Progenitor cell of endocrine pancreas (in vitro differentiated cells): Measurements from ENCODE around the gene CA10. TPM values are rescaled to one million over a fixed set of nuclear protein-coding genes. Genes with fewer than 3 reads are reported as not detected.

Experiments
- DNase-seq: peaks from one replicate; pipeline ENCODE4 v3.0.0; 2021; ENCODE audit warnings: low spot score; ENCODE audit not compliant: unreplicated experiment
- H3K27ac Mint-ChIP-seq: 2 replicates; pipeline ENCODE4 v1.8.0; 2021; ENCODE audit warnings: mild to moderate bottlenecking, moderate library complexity, mixed read lengths
- H3K27me3 Mint-ChIP-seq: 2 replicates; pipeline ENCODE4 v1.8.0; 2021; ENCODE audit warnings: mixed read lengths
- H3K36me3 Mint-ChIP-seq: 2 replicates; pipeline ENCODE4 v1.8.0; 2022; ENCODE audit warnings: mixed read lengths; ENCODE audit not compliant: insufficient read depth
- H3K4me1 Mint-ChIP-seq: 2 replicates; pipeline ENCODE4 v1.8.0; 2021; ENCODE audit warnings: low read depth, mixed read lengths
- H3K4me3 Mint-ChIP-seq: 2 replicates; pipeline ENCODE4 v1.8.0; 2021; ENCODE audit warnings: low read depth, mild to moderate bottlenecking, moderate library complexity, mixed read lengths
- H3K9me3 Mint-ChIP-seq: 2 replicates; pipeline ENCODE4 v1.8.0; 2021; ENCODE audit warnings: low read depth, mixed read lengths
- total RNA-seq: library from RNA; stranded (reverse); gene quantifications from 2 replicates; pipeline ENCODE4 v1.2.1, GENCODE V29; 2021
- TF ChIP-seq, protein P1 (sequence below): fragments of 200-600 bp; sonication (generic); IDR thresholded peaks from one replicate; pipeline ENCODE4 v1.5.0; 2021; ENCODE audit warnings: antibody characterized with exemption, mild to moderate bottlenecking; ENCODE audit not compliant: unreplicated experiment

Gene CA10
- total RNA-seq, 1 donor from 2014 or later, result 0.53 TPM

DNA sequence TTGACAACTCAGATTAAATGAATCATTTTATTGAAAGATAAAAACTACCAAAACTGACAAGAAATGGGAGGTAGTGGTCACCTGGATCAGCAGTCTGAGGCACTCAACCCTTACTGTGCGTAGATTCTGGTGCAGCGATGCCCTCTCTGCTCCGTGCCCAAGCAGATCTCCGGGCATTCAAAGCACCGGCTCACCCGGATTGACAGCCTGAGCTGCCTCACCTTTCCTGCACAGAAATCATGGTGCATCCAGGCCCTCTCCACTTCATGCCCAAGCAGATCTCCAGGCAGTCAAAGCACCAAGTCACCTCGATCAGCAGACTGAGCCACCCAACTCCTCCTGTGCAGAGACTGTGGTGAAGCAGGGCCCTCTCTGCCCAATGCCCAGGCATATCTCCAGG lies 196.8 kb downstream of the CA10 start:
- TF ChIP-seq, protein P1, sequence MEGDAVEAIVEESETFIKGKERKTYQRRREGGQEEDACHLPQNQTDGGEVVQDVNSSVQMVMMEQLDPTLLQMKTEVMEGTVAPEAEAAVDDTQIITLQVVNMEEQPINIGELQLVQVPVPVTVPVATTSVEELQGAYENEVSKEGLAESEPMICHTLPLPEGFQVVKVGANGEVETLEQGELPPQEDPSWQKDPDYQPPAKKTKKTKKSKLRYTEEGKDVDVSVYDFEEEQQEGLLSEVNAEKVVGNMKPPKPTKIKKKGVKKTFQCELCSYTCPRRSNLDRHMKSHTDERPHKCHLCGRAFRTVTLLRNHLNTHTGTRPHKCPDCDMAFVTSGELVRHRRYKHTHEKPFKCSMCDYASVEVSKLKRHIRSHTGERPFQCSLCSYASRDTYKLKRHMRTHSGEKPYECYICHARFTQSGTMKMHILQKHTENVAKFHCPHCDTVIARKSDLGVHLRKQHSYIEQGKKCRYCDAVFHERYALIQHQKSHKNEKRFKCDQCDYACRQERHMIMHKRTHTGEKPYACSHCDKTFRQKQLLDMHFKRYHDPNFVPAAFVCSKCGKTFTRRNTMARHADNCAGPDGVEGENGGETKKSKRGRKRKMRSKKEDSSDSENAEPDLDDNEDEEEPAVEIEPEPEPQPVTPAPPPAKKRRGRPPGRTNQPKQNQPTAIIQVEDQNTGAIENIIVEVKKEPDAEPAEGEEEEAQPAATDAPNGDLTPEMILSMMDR, result no peak
- Mint-ChIP-seq H3K4me1 (peaks cover 5% of the 10 kb centered on the region), H3K9me3 (peaks cover 46% of the 10 kb centered on the region), H3K36me3 (peaks cover 6% of the 10 kb centered on the region), H3K27ac (no peak overlapping the region), H3K4me3 (no peak overlapping the region), H3K27me3 (no peaks in the 10 kb centered on the region)
- DNase-seq, result no peak

DNA sequence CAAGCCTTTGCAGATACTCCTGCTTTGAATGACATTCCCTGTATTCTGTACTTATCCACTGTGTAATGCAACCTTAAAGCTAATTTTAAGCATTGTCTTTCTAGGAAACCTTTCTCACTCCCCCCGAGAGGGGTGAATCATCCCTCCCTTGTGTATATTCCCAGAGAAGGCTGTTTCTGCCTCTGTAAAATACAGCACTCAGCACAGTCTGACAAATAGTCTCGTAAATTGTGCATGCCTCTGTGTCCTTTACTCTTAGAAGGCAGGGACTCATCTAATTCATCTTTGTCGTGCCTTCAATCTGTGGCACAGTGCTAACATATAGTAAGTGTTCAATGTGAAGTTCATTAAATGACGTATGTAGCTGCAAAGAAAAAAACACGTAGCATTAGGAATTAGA lies 200.7 kb downstream of the CA10 start:
- DNase-seq, result no peak
- Mint-ChIP-seq H3K4me1 (peaks cover 3% of the 10 kb centered on the region), H3K36me3 (no peaks in the 10 kb centered on the region), H3K27ac (no peak overlapping the region), H3K9me3 (peaks cover 15% of the 10 kb centered on the region), H3K27me3 (no peaks in the 10 kb centered on the region), H3K4me3 (no peak overlapping the region)
- TF ChIP-seq, protein P1, result no peak

DNA sequence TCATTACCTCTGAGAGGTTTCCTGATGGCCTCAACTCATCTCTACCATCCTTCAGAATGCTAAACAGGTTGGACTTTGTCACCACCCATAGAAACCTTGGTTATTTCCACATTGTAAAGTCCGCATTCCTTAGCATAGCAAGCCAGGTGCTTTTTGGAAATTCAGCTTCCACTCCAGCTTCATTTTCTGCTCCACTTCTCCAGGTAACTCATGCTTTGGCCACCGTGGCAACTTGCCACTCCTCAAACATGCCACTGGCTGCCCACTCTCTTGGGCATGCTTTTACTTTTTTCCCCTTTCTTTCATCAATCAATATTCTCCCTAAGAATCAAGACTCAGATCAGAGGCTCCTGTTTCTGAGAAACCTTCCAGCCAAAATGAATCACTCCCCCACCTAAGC lies 203.3 kb downstream of the CA10 start:
- peaks cover 3% of the 10 kb centered on the region for H3K4me1 Mint-ChIP-seq
- no peaks in the 10 kb centered on the region for H3K9me3 Mint-ChIP-seq

DNA sequence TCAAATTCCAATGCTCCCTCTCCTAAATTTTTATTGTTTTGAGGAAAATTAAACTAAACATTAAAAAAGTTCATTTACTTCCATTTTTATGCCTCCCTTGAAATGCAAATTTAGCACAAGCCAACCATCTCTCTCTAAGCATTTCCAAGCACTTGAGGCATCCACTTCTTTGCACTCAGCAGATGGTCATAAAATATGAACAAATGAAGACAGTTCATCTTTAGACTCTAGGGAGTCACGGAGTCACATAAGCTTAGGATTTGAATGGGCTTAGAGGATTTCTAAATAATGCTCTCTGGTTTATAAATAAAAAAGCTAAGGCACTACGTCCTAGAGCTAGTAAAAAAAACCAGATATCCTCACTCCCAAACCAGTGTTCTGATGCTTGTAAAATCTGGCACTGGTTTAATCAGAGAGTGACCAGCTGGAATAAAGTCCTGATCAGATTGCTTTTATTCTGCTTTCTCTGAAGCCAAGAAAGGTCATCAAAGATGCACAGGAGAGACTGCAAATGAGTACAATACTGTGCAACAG lies 204.2 kb downstream of the CA10 start:
- H3K4me3 Mint-ChIP-seq, result no peak overlapping the region
- H3K36me3 Mint-ChIP-seq, result no peaks in the 10 kb centered on the region
- TF ChIP-seq, protein P1, result no peak
- peaks cover 3% of the 10 kb centered on the region for H3K4me1 Mint-ChIP-seq
- no peaks in the 10 kb centered on the region for H3K27me3 Mint-ChIP-seq
- H3K27ac Mint-ChIP-seq, result no peak overlapping the region
- no peak for DNase-seq
- H3K9me3 Mint-ChIP-seq, result no peaks in the 10 kb centered on the region

More for the DNA sequence above, 203.3 kb downstream of the CA10 start:
- Mint-ChIP-seq H3K27ac (no peak overlapping the region), H3K4me3 (no peak overlapping the region), H3K27me3 (no peaks in the 10 kb centered on the region), H3K36me3 (no peaks in the 10 kb centered on the region)
- TF ChIP-seq, protein P1, result no peak
- no peak for DNase-seq

DNA sequence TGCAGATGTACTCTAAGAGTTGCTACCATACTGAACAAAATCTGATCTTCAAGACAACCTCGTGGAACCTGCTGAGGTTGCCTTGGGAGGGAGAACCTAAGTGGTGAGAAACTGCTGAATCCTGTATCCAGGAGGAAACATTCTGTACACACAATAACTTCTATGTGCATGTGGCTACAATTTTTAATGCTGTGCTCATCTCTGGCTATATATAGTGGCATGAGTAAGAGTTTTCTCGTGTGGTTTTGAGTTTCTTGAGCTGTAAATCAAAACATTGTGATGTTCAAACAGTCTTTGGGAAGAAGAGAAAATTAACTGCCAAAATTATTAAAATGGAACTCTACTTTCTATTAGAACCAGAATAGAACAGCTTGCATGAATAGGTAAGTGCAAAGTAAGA lies 206.8 kb downstream of the CA10 start:
- no peaks in the 10 kb centered on the region for H3K27me3 Mint-ChIP-seq
- no peak for DNase-seq
- H3K27ac Mint-ChIP-seq, result no peak overlapping the region
- no peaks in the 10 kb centered on the region for H3K36me3 Mint-ChIP-seq
- no peak overlapping the region for H3K4me3 Mint-ChIP-seq
- TF ChIP-seq, protein P1, result no peak
- peaks cover 11% of the 10 kb centered on the region for H3K4me1 Mint-ChIP-seq
- no peaks in the 10 kb centered on the region for H3K9me3 Mint-ChIP-seq
